Measurements from ENCODE around the gene DNM3.
A peak's percentile ranks its signal among the peaks of the same experiment; 100 is the strongest.

Gene DNM3

DNA sequence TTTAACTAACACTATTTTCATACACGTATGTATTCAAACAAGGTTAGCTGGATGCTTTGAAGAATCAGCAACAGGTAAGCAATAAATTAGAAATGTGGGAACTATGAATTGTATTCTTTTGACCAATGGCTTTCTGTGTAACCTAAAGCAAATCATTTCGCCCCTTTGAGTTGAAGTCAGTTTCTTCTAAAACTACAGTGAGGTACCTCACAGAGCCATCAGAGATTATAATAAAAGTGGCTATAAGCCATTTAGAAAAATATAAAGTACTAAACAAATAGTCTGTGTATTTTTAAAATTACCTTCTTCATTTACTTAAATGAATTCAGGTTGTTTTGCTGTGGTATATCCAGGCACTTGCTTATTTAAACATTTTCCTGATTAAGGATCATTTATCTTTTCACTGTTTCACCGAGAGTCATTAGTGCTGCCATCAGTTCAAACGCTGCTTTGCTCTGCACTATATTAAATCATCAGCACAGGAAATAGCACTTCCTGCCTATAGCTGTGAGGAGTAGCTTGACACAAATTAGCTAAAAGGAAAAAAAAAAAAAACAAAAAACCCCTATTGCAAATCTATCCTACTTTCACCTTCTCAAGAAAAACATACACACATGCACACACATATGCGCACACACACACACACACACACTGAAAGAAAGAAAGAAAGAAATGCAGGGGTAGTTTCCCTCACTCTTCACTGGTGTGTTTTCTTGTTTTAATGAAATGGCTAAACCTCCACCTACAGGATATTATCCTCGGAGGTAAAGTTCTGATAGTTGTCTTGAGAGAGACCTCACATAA, 539.3 kb downstream of the DNM3 start:
- Mint-ChIP-seq H3K4me1 (peaks cover 75% of the 10 kb centered on the region), H3K4me3 (peak overlapping the region; percentile 3 to 47 (median 37)), H3K27ac (peak overlapping the region; percentile 98 to 100 (median 99)), H3K27me3 (ENCODE audit: low read depth) (no peaks in the 10 kb centered on the region), H3K36me3 (ENCODE audit: low read depth) (peaks cover 4% of the 10 kb centered on the region), H3K9me3 (no peaks in the 10 kb centered on the region)
- TF ChIP-seq, protein P1, sequence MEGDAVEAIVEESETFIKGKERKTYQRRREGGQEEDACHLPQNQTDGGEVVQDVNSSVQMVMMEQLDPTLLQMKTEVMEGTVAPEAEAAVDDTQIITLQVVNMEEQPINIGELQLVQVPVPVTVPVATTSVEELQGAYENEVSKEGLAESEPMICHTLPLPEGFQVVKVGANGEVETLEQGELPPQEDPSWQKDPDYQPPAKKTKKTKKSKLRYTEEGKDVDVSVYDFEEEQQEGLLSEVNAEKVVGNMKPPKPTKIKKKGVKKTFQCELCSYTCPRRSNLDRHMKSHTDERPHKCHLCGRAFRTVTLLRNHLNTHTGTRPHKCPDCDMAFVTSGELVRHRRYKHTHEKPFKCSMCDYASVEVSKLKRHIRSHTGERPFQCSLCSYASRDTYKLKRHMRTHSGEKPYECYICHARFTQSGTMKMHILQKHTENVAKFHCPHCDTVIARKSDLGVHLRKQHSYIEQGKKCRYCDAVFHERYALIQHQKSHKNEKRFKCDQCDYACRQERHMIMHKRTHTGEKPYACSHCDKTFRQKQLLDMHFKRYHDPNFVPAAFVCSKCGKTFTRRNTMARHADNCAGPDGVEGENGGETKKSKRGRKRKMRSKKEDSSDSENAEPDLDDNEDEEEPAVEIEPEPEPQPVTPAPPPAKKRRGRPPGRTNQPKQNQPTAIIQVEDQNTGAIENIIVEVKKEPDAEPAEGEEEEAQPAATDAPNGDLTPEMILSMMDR (IDR thresholded peaks at IDR 0.05; ENCODE audit: unreplicated experiment in 3 of 3), result no peak

DNA sequence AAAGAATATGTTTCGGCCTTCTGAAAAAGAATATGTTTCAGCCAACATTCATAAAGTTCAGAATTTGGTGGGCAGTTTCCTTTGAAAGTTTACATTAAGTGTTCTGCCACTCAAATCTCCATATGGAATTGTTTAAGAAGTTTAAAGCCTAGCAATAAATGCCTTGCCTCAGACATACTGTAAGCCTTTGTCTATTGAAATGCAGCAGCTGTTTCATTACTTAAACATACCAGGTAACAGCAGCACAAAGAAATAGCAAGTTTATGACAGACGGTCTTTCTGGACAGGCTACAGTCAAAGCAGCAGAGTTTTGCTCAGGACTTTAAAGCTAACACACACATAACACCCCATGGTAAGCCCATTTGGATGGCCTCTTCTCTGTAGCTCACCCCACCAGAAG, 540.6 kb downstream of the DNM3 start:
- no peaks in the 10 kb centered on the region for H3K9me3 Mint-ChIP-seq
- TF ChIP-seq, protein P1 (IDR thresholded peaks at IDR 0.05; ENCODE audit: unreplicated experiment in 3 of 3), result no peak
- H3K4me3 Mint-ChIP-seq, result peak overlapping the region; percentile 33 to 66 (median 61)

DNA sequence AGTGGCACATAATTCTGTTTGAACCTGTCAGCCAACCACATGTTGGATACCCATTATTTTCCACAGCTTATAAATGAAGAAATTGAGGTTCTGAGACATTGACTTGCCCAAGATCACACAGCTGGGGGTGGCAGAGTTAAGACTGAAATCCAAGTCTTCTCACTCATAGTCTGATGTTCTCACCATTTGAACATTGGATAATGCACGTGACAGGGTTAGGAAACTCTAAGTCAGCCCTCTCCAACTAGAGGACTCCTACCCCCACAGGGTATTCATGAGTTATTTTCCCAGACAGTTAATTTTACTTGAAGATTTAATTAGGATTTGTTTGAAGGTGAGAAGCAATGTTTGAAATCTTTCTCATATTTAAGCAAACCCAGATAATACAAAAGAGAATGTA, 541.1 kb downstream of the DNM3 start:
- Mint-ChIP-seq H3K36me3 (ENCODE audit: low read depth) (peaks cover 8% of the 10 kb centered on the region), H3K27ac (peak overlapping the region; percentile 98 to 100 (median 99)), H3K9me3 (no peaks in the 10 kb centered on the region), H3K27me3 (ENCODE audit: low read depth) (no peaks in the 10 kb centered on the region), H3K4me3 (peak overlapping the region in 1 of 3 experiments; percentile 66), H3K4me1 (peaks cover 83% of the 10 kb centered on the region)
- TF ChIP-seq, protein P1 (IDR thresholded peaks at IDR 0.05; ENCODE audit: unreplicated experiment in 3 of 3), result no peak

More for the DNA sequence above, 540.6 kb downstream of the DNM3 start:
- Mint-ChIP-seq H3K27ac (peak overlapping the region; percentile 98 to 100 (median 99)), H3K36me3 (ENCODE audit: low read depth) (peaks cover 8% of the 10 kb centered on the region), H3K4me1 (peaks cover 81% of the 10 kb centered on the region), H3K27me3 (ENCODE audit: low read depth) (no peaks in the 10 kb centered on the region)

DNA sequence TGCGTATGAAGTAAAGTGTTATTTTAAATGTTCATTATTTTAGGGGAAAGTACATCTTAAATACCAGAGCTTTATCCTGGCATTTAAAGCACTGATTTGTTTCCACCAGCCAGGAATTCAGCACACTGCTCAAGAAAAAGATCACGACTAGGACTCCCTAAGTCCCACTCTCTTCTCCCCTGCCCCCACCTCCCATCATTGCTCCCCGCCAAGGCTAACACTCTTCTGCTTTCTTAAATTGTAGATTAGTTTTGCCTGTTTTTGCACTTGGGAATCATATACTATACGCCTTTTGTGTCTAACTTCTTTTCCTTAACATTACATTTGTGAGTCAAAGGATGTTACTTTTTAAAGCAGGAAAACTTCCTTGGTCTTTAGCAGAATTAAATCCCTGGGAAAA, 541.7 kb downstream of the DNM3 start:
- peak overlapping the region; percentile 98 to 100 (median 99) for H3K27ac Mint-ChIP-seq
- TF ChIP-seq, protein P1 (IDR thresholded peaks at IDR 0.05; ENCODE audit: unreplicated experiment in 3 of 3), result no peak
- H3K4me3 Mint-ChIP-seq, result peak overlapping the region in 2 of 3 experiments; percentile 31 to 68
- peaks cover 8% of the 10 kb centered on the region for H3K36me3 Mint-ChIP-seq (ENCODE audit: low read depth)
- H3K4me1 Mint-ChIP-seq, result peaks cover 82% of the 10 kb centered on the region
- no peaks in the 10 kb centered on the region for H3K27me3 Mint-ChIP-seq (ENCODE audit: low read depth)
- H3K9me3 Mint-ChIP-seq, result no peaks in the 10 kb centered on the region

DNA sequence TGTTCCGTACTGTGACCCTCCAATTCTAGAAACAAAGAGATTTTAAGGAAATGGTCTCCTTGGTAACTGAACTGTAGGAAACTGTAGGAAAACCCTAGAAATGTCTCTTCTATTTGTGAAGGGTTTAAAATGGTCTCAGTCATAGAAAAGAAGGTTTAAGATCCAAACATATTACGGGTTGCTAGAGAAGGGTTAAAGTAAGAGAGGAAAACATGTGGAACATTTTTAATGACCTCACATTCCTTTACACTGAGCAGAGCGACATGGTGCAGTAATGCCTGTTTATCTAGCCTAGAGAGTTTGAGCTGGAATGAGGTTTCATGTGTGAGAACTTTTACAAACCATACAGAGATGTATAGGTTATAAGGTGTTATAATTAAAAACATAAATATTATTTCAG, 542.2 kb downstream of the DNM3 start:
- TF ChIP-seq, protein P1 (IDR thresholded peaks at IDR 0.05; ENCODE audit: unreplicated experiment in 3 of 3), result no peak
- Mint-ChIP-seq H3K4me1 (peaks cover 76% of the 10 kb centered on the region), H3K4me3 (peak overlapping the region in 2 of 3 experiments; percentile 31 to 68), H3K27ac (peak overlapping the region; percentile 98 to 100 (median 99)), H3K27me3 (ENCODE audit: low read depth) (no peaks in the 10 kb centered on the region), H3K36me3 (ENCODE audit: low read depth) (peaks cover 8% of the 10 kb centered on the region), H3K9me3 (no peaks in the 10 kb centered on the region)
